H9 (cell line): ENCODE data around the gene MOCOS. TPM values are rescaled to one million over a fixed set of nuclear protein-coding genes. Genes with fewer than 3 reads are reported as not detected.

Source experiments
- DNase-seq: peaks from one replicate; pipeline ENCODE4 v3.0.0-alpha.2; 2017
- H2AFZ ChIP-seq: one replicate; pipeline ENCODE4 v1.6.1; 2013; ENCODE audit warnings: mild to moderate bottlenecking, low read length, control low read depth, moderate library complexity
- H2AK5ac ChIP-seq: 2 replicates; pipeline ENCODE4 v1.6.1; 2013; ENCODE audit warnings: low read length, control low read depth, mixed read lengths; ENCODE audit not compliant: insufficient read length
- H2BK120ac ChIP-seq: one replicate; pipeline ENCODE4 v1.6.1; 2013; ENCODE audit warnings: low read depth, mild to moderate bottlenecking, low read length, control low read depth, inconsistent platforms; ENCODE audit not compliant: poor library complexity, severe bottlenecking
- H2BK12ac ChIP-seq: 2 replicates; pipeline ENCODE4 v1.6.1; 2013; ENCODE audit warnings: low read length, control low read depth, mixed read lengths, low read depth; ENCODE audit not compliant: insufficient read length
- H2BK15ac ChIP-seq: 2 replicates; pipeline ENCODE4 v1.6.1; 2013; ENCODE audit warnings: low read depth, low read length, control low read depth
- H2BK20ac ChIP-seq: one replicate; pipeline ENCODE4 v1.6.1; 2013; ENCODE audit warnings: low read depth, mild to moderate bottlenecking, low read length, control low read depth, inconsistent platforms; ENCODE audit not compliant: poor library complexity, severe bottlenecking
- H2BK5ac ChIP-seq: 2 replicates; pipeline ENCODE4 v1.6.1; 2013; ENCODE audit warnings: low read length, control low read depth, mixed read lengths; ENCODE audit not compliant: insufficient read length
- H3K14ac ChIP-seq: 2 replicates; pipeline ENCODE4 v1.6.1; 2013; ENCODE audit warnings: low read length, control low read depth; ENCODE audit not compliant: insufficient read depth
- H3K18ac ChIP-seq: 2 replicates; pipeline ENCODE4 v1.6.1; 2013; ENCODE audit warnings: low read depth, mild to moderate bottlenecking, mixed read lengths, low read length, control low read depth; ENCODE audit not compliant: insufficient read length
- H3K23ac ChIP-seq: 2 replicates; pipeline ENCODE4 v1.6.1; 2013; ENCODE audit warnings: low read length, control low read depth, mixed read lengths, low read depth; ENCODE audit not compliant: insufficient read length
- H3K23me2 ChIP-seq: 2 replicates; pipeline ENCODE4 v1.6.1; 2013; ENCODE audit warnings: low read depth, mild to moderate bottlenecking, mixed read lengths, low read length, control low read depth; ENCODE audit not compliant: insufficient read length, poor library complexity, severe bottlenecking
- H3K27ac ChIP-seq: 2 replicates; pipeline ENCODE4 v1.5.1; 2013; ENCODE audit warnings: low read length, control low read depth, mixed read lengths, low read depth; ENCODE audit not compliant: insufficient read length
- H3K27me3 ChIP-seq: 2 replicates; pipeline ENCODE4 v1.6.1; 2013; ENCODE audit warnings: low read length, control low read depth, inconsistent platforms; ENCODE audit not compliant: insufficient read depth
- H3K4ac ChIP-seq: 2 replicates; pipeline ENCODE4 v1.6.1; 2013; ENCODE audit warnings: low read depth, mild to moderate bottlenecking, control low read depth, inconsistent platforms, low read length, moderate library complexity
- H3K4me1 ChIP-seq: 2 replicates; pipeline ENCODE4 v1.6.1; 2013; ENCODE audit warnings: low read length, control low read depth, inconsistent platforms; ENCODE audit not compliant: insufficient read depth
- H3K4me2 ChIP-seq: 2 replicates; pipeline ENCODE4 v1.6.1; 2013; ENCODE audit warnings: low read length, control low read depth, mixed read lengths; ENCODE audit not compliant: insufficient read length, insufficient read depth
- H3K56ac ChIP-seq: 2 replicates; pipeline ENCODE4 v1.6.1; 2013; ENCODE audit warnings: low read depth, mild to moderate bottlenecking, mixed read lengths, low read length, control low read depth; ENCODE audit not compliant: insufficient read length
- H3K79me1 ChIP-seq: 2 replicates; pipeline ENCODE4 v1.6.1; 2013; ENCODE audit warnings: low read depth, mild to moderate bottlenecking, moderate library complexity, low read length, control low read depth, inconsistent platforms; ENCODE audit not compliant: insufficient read depth, poor library complexity, severe bottlenecking
- H3K79me2 ChIP-seq: 2 replicates; pipeline ENCODE4 v1.6.1; 2013; ENCODE audit warnings: low read length, control low read depth, inconsistent platforms; ENCODE audit not compliant: insufficient read depth
- H3K9ac ChIP-seq: 2 replicates; pipeline ENCODE4 v1.6.1; 2013; ENCODE audit warnings: low read length, control low read depth, mixed read lengths; ENCODE audit not compliant: insufficient read length; ENCODE audit errors: extremely low read depth
- H3K9me3 ChIP-seq: one replicate; pipeline ENCODE4 v1.6.1; 2013; ENCODE audit warnings: low read depth, low read length, inconsistent platforms; ENCODE audit not compliant: control insufficient read depth
- H3T11ph ChIP-seq: one replicate; pipeline ENCODE4 v1.6.1; 2013; ENCODE audit warnings: mild to moderate bottlenecking, low read length, control low read depth, inconsistent platforms
- H4K20me1 ChIP-seq: one replicate; pipeline ENCODE4 v1.6.1; 2013; ENCODE audit not compliant: control insufficient read depth, insufficient read length, insufficient read depth
- H4K5ac ChIP-seq: 2 replicates; pipeline ENCODE4 v1.6.1; 2013; ENCODE audit warnings: low read depth, mild to moderate bottlenecking, mixed read lengths, low read length, control low read depth; ENCODE audit not compliant: insufficient read length
- H4K8ac ChIP-seq: replicated peaks from 2 replicates; pipeline ENCODE4 v1.6.1; 2013; ENCODE audit warnings: low read length, control low read depth, mixed read lengths, low read depth; ENCODE audit not compliant: insufficient read length
- H4K91ac ChIP-seq: 2 replicates; pipeline ENCODE4 v1.6.1; 2013; ENCODE audit warnings: low read depth, mild to moderate bottlenecking, moderate library complexity, mixed read lengths, low read length, control low read depth; ENCODE audit not compliant: insufficient read length
- H3K27ac Mint-ChIP-seq, 3 experiments: 2 replicates in 2 of 3; 3 replicates in 1 of 3; pipeline ENCODE4 v1.8.0; 2020 to 2021; ENCODE audit warnings: mixed read lengths in 3 of 3, mild to moderate bottlenecking in 1 of 3, moderate library complexity in 1 of 3
- H3K27me3 Mint-ChIP-seq: 2 replicates; pipeline ENCODE4 v1.8.0; 2021; ENCODE audit warnings: low read depth, mild to moderate bottlenecking, moderate library complexity, mixed read lengths
- H3K36me3 Mint-ChIP-seq, 3 experiments: 2 replicates in 2 of 3; 3 replicates in 1 of 3; pipeline ENCODE4 v1.8.0; 2020 to 2021; ENCODE audit warnings: low read depth in 3 of 3, mixed read lengths in 3 of 3; ENCODE audit not compliant: insufficient read depth in 1 of 3
- H3K4me1 Mint-ChIP-seq, 2 experiments: 2 replicates each; pipeline ENCODE4 v1.8.0; 2020; ENCODE audit warnings: mixed read lengths in 2 of 2
- H3K4me3 Mint-ChIP-seq, 2 experiments: 2 replicates in 1 of 2; 3 replicates in 1 of 2; pipeline ENCODE4 v1.8.0; 2020 to 2021; ENCODE audit warnings: mild to moderate bottlenecking in 2 of 2, mixed read lengths in 2 of 2, moderate library complexity in 1 of 2
- H3K9me3 Mint-ChIP-seq, 2 experiments: 2 replicates in 1 of 2; 3 replicates in 1 of 2; pipeline ENCODE4 v1.8.0; 2020; ENCODE audit warnings: mild to moderate bottlenecking in 2 of 2, mixed read lengths in 2 of 2, moderate library complexity in 1 of 2
- CTCF ChIP-seq: fragments of 200-600 bp; sonication (generic); conservative IDR thresholded peaks from 3 replicates; pipeline ENCODE4 v1.8.0; 2021; ENCODE audit warnings: antibody characterized with exemption, mild to moderate bottlenecking
- WGBS: extraction: QIAGEN DNeasy Blood & Tissue Kit; methylation state at CpG from one replicate; pipeline ENCODE4 v1.1.7; 2013; ENCODE audit warnings: missing lambda C conversion rate, low lambda C conversion rate, mixed read lengths; ENCODE audit not compliant: insufficient read length; ENCODE audit errors: extremely low coverage; 5-methylcytosine and 5-hydroxymethylcytosine counted together
- total RNA-seq: library from RNA; stranded (reverse); gene quantifications from 2 replicates; pipeline ENCODE4 v1.2.1, GENCODE V29; 2021

MOCOS gene
- total RNA-seq, 1 experiment from 2014 or later, result 6.0 TPM

GRCh38 chr18:36279001-36279400 is 91.7 kb downstream of the MOCOS start:
- Histone ChIP-seq H2BK5ac (no peak overlapping the region), H4K8ac (no peak overlapping the region), H3K23ac (no peak overlapping the region), H3T11ph (no peak overlapping the region), H2BK12ac (no peak overlapping the region), H3K9ac (no peak overlapping the region), H3K27me3 (no peaks in the 10 kb centered on the region), H3K79me1 (no peaks in the 10 kb centered on the region), H2AFZ (no peak overlapping the region), H3K4me2 (no peak overlapping the region), H3K4ac (no peak overlapping the region), H3K23me2 (no peaks in the 10 kb centered on the region), H4K5ac (no peak overlapping the region), H3K79me2 (no peaks in the 10 kb centered on the region), H3K27ac (no peak overlapping the region), H2BK120ac (no peak overlapping the region), H3K56ac (no peak overlapping the region), H3K4me1 (no peaks in the 10 kb centered on the region), H2BK20ac (no peak overlapping the region), H3K9me3 (no peaks in the 10 kb centered on the region), H2BK15ac (no peak overlapping the region), H4K20me1 (no peaks in the 10 kb centered on the region), H3K18ac (no peak overlapping the region), H2AK5ac (no peak overlapping the region), H4K91ac (no peak overlapping the region), H3K14ac (no peak overlapping the region)
- TF ChIP-seq CTCF, result no peak
- Mint-ChIP-seq H3K9me3 (no peaks in the 10 kb centered on the region), H3K36me3 (no peaks in the 10 kb centered on the region), H3K27me3 (peaks cover 5% of the 10 kb centered on the region), H3K4me3 (no peak overlapping the region), H3K27ac (no peak overlapping the region), H3K4me1 (no peaks in the 10 kb centered on the region)
- no peak for DNase-seq
- no CpG with 5 or more reads among the region's 3 CpGs for WGBS
